Vagina (tissue), 2 donors: ENCODE results near the gene POU3F2.

ENCODE experiments used
- CTCF ChIP-seq, 3 experiments: fragments of 450-650 bp in 2 of 3; fragments of 200-600 bp in 1 of 3; sonication (generic) in 1 of 3; IDR thresholded peaks; one replicate each; pipeline ENCODE4 v1.5.1; 2017 to 2019; ENCODE audit warnings: antibody characterized with exemption in 3 of 3, mild to moderate bottlenecking in 2 of 3, moderate library complexity in 2 of 3
- POLR2AphosphoS5 ChIP-seq, 2 donors: sonication (generic); formaldehyde crosslinking; IDR thresholded peaks; one replicate each; pipeline ENCODE4 v1.9.0; 2017; ENCODE audit warnings: antibody characterized with exemption in 2 of 2, mild to moderate bottlenecking in 2 of 2, low read depth in 1 of 2; ENCODE audit not compliant: insufficient read depth in 1 of 2

DNA sequence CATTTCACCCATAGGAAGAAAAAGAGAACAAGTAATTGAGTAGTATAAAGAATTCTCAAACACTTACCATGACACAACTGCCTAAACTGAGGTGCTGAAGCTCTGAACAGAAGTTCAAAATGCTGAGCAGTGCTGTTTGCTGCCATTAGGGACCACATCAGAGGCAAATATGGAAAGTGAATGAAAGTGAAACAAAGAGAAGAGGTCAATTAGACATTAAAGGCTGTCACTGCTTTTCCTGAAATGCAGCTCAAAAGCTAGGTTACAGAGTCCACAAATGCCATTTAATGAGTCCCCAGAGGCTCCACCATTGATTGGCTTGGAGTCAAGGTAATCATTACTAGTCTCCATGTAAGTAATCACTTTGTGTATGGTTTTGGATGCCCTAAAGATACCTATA is 46.1 kb downstream of the POU3F2 start:
- TF ChIP-seq POLR2AphosphoS5 (IDR thresholded peaks at IDR 0.05; ENCODE audit: insufficient read depth in 1 of 2, low read depth in 1 of 2), result no peak
- TF ChIP-seq CTCF (IDR thresholded peaks at IDR 0.05), result no peak
